ENCODE data around the gene FEZ2.

DNA sequence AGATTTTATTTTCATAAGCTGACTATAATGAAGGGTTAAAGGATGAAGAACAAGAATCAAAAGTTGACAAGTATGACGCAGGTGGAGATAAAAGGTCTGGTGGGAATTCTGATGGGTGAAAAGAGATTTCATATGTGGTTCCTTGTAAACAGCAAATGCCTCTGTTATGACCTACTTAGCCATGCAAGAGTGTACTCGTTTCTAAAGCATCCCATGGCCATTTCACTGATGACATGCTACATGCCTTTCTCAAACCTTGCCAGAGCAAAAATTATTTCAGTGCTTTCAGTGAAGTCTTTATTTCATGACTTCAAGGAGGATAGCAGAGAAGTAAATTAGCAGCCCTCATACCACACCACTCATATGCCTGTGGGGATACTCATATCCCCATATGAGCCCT is 71.7 kb downstream of the FEZ2 start:
- no peak for TF ChIP-seq L3MBTL2 (conservative IDR thresholded peaks at IDR 0.05)
- TF ChIP-seq SP1 (IDR thresholded peaks at IDR 0.05), result no peak
- no peak for TF ChIP-seq ARNT (IDR thresholded peaks at IDR 0.05)
- TF ChIP-seq SUZ12 (IDR thresholded peaks at IDR 0.05), result no peak
- TF ChIP-seq TARDBP (IDR thresholded peaks at IDR 0.05), result no peak
- TF ChIP-seq FOXK2 (IDR thresholded peaks at IDR 0.05), result no peak

Measured in HEK293T (cell line).